T-helper 1 cell treated with Interleukin-12 subunit alpha and Interleukin-12 subunit beta and Interleukin-4 antibody, amounts not matched to agents 30 μg/mL and 1 μg/mL, for 36 hours (primary cell): ENCODE measurements around the gene SLC17A5.
A peak's percentile ranks its signal among the peaks of the same experiment; 100 is the strongest.

Experiments used
- H3K27ac Mint-ChIP-seq: one replicate; pipeline ENCODE4 v1.8.0; 2021; ENCODE audit warnings: mild to moderate bottlenecking, mixed read lengths
- H3K27me3 Mint-ChIP-seq: one replicate; pipeline ENCODE4 v1.8.0; 2021; ENCODE audit warnings: low read depth, mixed read lengths
- H3K36me3 Mint-ChIP-seq: one replicate; pipeline ENCODE4 v1.8.0; 2021; ENCODE audit warnings: low read depth, mixed read lengths
- H3K4me1 Mint-ChIP-seq: one replicate; pipeline ENCODE4 v1.8.0; 2021; ENCODE audit warnings: low read depth, mixed read lengths
- H3K4me3 Mint-ChIP-seq: one replicate; pipeline ENCODE4 v1.8.0; 2021; ENCODE audit warnings: mild to moderate bottlenecking, moderate library complexity, mixed read lengths
- H3K9me3 Mint-ChIP-seq: one replicate; pipeline ENCODE4 v1.8.0; 2021; ENCODE audit warnings: mixed read lengths

The SLC17A5 gene

GRCh38 chr6:73613806-73614536 lies 39.8 kb downstream of the SLC17A5 start:
- no peaks in the 10 kb centered on the region for H3K27me3 Mint-ChIP-seq
- peaks cover 15% of the 10 kb centered on the region for H3K36me3 Mint-ChIP-seq
- no peak overlapping the region for H3K27ac Mint-ChIP-seq
- peaks cover 6% of the 10 kb centered on the region for H3K4me1 Mint-ChIP-seq
- no peak overlapping the region for H3K4me3 Mint-ChIP-seq
- H3K9me3 Mint-ChIP-seq, result no peaks in the 10 kb centered on the region

- Mint-ChIP-seq H3K4me1 (peaks cover 6% of the 10 kb centered on the region), H3K27ac (no peak overlapping the region), H3K9me3 (no peaks in the 10 kb centered on the region), H3K4me3 (no peak overlapping the region), H3K27me3 (no peaks in the 10 kb centered on the region), H3K36me3 (peaks cover 19% of the 10 kb centered on the region)
Observed at GRCh38 chr6:73612611-73613010, 41.2 kb downstream of the SLC17A5 start.

GRCh38 chr6:73610444-73611275 lies 43.1 kb downstream of the SLC17A5 start:
- H3K9me3 Mint-ChIP-seq, result no peaks in the 10 kb centered on the region
- H3K4me3 Mint-ChIP-seq, result no peak overlapping the region
- H3K4me1 Mint-ChIP-seq, result peaks cover 6% of the 10 kb centered on the region
- H3K36me3 Mint-ChIP-seq, result peaks cover 19% of the 10 kb centered on the region
- no peaks in the 10 kb centered on the region for H3K27me3 Mint-ChIP-seq
- no peak overlapping the region for H3K27ac Mint-ChIP-seq

GRCh38 chr6:73608761-73609160 lies 45.0 kb downstream of the SLC17A5 start:
- no peak overlapping the region for H3K27ac Mint-ChIP-seq
- H3K27me3 Mint-ChIP-seq, result no peaks in the 10 kb centered on the region
- H3K36me3 Mint-ChIP-seq, result peaks cover 11% of the 10 kb centered on the region
- no peaks in the 10 kb centered on the region for H3K9me3 Mint-ChIP-seq
- no peak overlapping the region for H3K4me3 Mint-ChIP-seq
- H3K4me1 Mint-ChIP-seq, result peaks cover 6% of the 10 kb centered on the region

- no peak overlapping the region for H3K27ac Mint-ChIP-seq
- peaks cover 13% of the 10 kb centered on the region for H3K36me3 Mint-ChIP-seq
- no peaks in the 10 kb centered on the region for H3K27me3 Mint-ChIP-seq
- no peak overlapping the region for H3K4me3 Mint-ChIP-seq
- H3K4me1 Mint-ChIP-seq, result peaks cover 6% of the 10 kb centered on the region
- no peaks in the 10 kb centered on the region for H3K9me3 Mint-ChIP-seq
Observed at GRCh38 chr6:73606428-73606827, 47.4 kb downstream of the SLC17A5 start.

GRCh38 chr6:73604461-73604860 lies 49.3 kb downstream of the SLC17A5 start:
- Mint-ChIP-seq H3K27ac (no peak overlapping the region), H3K4me3 (no peak overlapping the region), H3K36me3 (peaks cover 10% of the 10 kb centered on the region), H3K4me1 (no peaks in the 10 kb centered on the region), H3K9me3 (no peaks in the 10 kb centered on the region), H3K27me3 (no peaks in the 10 kb centered on the region)

- H3K4me3 Mint-ChIP-seq, result no peak overlapping the region
- no peaks in the 10 kb centered on the region for H3K4me1 Mint-ChIP-seq
- H3K27me3 Mint-ChIP-seq, result no peaks in the 10 kb centered on the region
- peaks cover 11% of the 10 kb centered on the region for H3K36me3 Mint-ChIP-seq
- no peak overlapping the region for H3K27ac Mint-ChIP-seq
- H3K9me3 Mint-ChIP-seq, result no peaks in the 10 kb centered on the region
Observed at GRCh38 chr6:73604020-73604419, 49.8 kb downstream of the SLC17A5 start.

GRCh38 chr6:73586416-73586974 lies 67.3 kb downstream of the SLC17A5 start:
- peaks cover 2% of the 10 kb centered on the region for H3K36me3 Mint-ChIP-seq
- peak overlapping the region; percentile 78 for H3K4me3 Mint-ChIP-seq
- no peaks in the 10 kb centered on the region for H3K27me3 Mint-ChIP-seq

GRCh38 chr6:73585566-73586415 lies 68.0 kb downstream of the SLC17A5 start:
- Mint-ChIP-seq H3K4me1 (peaks cover 17% of the 10 kb centered on the region), H3K36me3 (peaks cover 2% of the 10 kb centered on the region), H3K4me3 (peak overlapping the region; percentile 78), H3K27me3 (no peaks in the 10 kb centered on the region), H3K27ac (peak overlapping the region; percentile 91), H3K9me3 (no peaks in the 10 kb centered on the region)

More at GRCh38 chr6:73586416-73586974, 67.3 kb downstream of the SLC17A5 start:
- Mint-ChIP-seq H3K4me1 (peaks cover 15% of the 10 kb centered on the region), H3K27ac (peak overlapping the region; percentile 91), H3K9me3 (no peaks in the 10 kb centered on the region)

GRCh38 chr6:73581293-73581692 lies 72.5 kb downstream of the SLC17A5 start:
- Mint-ChIP-seq H3K4me3 (no peak overlapping the region), H3K4me1 (peaks cover 19% of the 10 kb centered on the region), H3K27me3 (no peaks in the 10 kb centered on the region), H3K9me3 (peaks cover 3% of the 10 kb centered on the region), H3K27ac (peak overlapping the region; percentile 21), H3K36me3 (no peaks in the 10 kb centered on the region)

GRCh38 chr6:73580247-73581149 lies 73.3 kb downstream of the SLC17A5 start:
- H3K27me3 Mint-ChIP-seq, result no peaks in the 10 kb centered on the region
- H3K9me3 Mint-ChIP-seq, result peaks cover 8% of the 10 kb centered on the region
- no peaks in the 10 kb centered on the region for H3K36me3 Mint-ChIP-seq
- peak overlapping the region; percentile 57 for H3K4me3 Mint-ChIP-seq
- peaks cover 13% of the 10 kb centered on the region for H3K4me1 Mint-ChIP-seq
- H3K27ac Mint-ChIP-seq, result peak overlapping the region; percentile 87

GRCh38 chr6:73579851-73580246 lies 73.9 kb downstream of the SLC17A5 start:
- Mint-ChIP-seq H3K36me3 (no peaks in the 10 kb centered on the region), H3K4me1 (peaks cover 9% of the 10 kb centered on the region), H3K4me3 (peak overlapping the region; percentile 57), H3K27ac (peak overlapping the region; percentile 87), H3K27me3 (no peaks in the 10 kb centered on the region), H3K9me3 (peaks cover 8% of the 10 kb centered on the region)

- Mint-ChIP-seq H3K9me3 (peaks cover 8% of the 10 kb centered on the region), H3K36me3 (no peaks in the 10 kb centered on the region), H3K27me3 (no peaks in the 10 kb centered on the region), H3K27ac (peak overlapping the region; percentile 87), H3K4me1 (peaks cover 9% of the 10 kb centered on the region), H3K4me3 (no peak overlapping the region)
Observed at GRCh38 chr6:73579389-73579788, 74.4 kb downstream of the SLC17A5 start.
